Stimulated activated CD8-positive, alpha-beta memory T cell treated with anti-CD3 and anti-CD28 coated beads, Interleukin-4, amount 100 ng/mL, for 4 hours (primary cell): ENCODE results near the gene PDE3B.

Experiments
- DNase-seq, 2 donors: peaks; one replicate each; pipeline ENCODE4 v3.0.0-alpha.2; 2020; ENCODE audit warnings: low read depth in 2 of 2, low spot score in 1 of 2

PDE3B gene

DNA sequence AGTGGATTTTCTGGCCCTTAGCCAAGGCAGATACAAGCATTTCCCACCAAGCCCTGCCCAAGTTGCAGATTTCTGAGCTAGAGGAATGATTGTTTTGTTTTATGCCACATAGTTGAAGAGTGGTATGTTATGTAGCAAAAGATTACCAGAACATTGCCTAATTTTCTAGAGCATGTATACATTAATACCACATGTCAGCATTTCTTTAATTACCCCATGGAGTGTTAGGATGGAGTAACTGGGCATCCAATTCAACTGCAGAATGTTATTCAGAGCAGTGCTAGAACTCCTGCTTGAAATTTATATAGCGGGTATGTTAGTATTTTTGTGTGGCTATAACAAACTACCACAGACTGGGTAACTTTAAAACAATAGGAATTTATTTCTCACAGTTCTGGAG, 272.8 kb downstream of the PDE3B start:
- DNase-seq = no peak
